HG02798 (cell line): ENCODE results near the gene CFAP20DC.
"Not testable (repeated sequence)": the region's sequence is repeated elsewhere in the genome, so short reads cannot be mapped to it uniquely, and the experiment has no call there.

Experiments used
- ATAC-seq: cut with Tn5 transposase; IDR thresholded peaks from one replicate; pipeline ENCODE4 v1.9.1; 2021; ENCODE audit warnings: mild to moderate bottlenecking; ENCODE audit not compliant: unreplicated experiment, poor library complexity

CFAP20DC gene

DNA sequence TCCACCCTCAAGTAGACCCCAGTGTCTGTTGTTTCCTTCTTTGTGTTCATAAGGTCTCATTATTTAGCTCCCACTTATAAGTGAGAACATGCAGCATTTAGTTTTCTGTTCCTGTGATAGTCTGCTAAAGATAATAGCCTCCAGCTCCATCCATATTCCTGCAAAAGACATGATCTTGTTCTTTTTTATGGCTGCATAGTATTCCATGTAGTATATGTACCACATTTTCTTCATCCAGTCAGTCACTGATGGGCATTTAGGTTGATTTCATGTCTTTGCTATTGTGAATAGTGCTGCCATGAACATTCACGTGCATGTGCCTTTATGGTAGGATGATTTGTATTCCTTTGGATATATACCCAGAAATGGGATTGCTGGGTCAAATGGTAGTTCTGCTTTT is 82.0 kb downstream of the CFAP20DC start:
- not testable (repeated sequence) for ATAC-seq

DNA sequence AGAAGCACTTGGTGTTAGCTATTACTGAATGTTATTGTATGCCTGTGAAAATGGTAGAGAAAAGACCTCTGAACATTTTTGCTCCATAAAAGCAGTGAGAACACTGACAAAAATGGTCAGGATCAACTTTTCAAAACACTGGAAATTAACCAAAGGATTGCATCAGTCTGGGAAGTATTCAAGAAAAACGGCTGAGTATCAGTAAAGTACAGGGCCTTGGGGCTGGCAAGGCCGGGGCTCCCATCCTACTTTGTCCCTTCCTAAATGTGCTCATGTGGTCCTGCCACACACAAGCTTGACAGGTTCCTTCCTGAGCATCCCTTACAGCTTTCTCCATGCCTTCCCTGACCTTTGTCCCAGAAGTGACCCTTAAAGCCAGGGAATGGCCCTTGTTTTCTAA is 84.0 kb downstream of the CFAP20DC start:
- ATAC-seq, result no peak

DNA sequence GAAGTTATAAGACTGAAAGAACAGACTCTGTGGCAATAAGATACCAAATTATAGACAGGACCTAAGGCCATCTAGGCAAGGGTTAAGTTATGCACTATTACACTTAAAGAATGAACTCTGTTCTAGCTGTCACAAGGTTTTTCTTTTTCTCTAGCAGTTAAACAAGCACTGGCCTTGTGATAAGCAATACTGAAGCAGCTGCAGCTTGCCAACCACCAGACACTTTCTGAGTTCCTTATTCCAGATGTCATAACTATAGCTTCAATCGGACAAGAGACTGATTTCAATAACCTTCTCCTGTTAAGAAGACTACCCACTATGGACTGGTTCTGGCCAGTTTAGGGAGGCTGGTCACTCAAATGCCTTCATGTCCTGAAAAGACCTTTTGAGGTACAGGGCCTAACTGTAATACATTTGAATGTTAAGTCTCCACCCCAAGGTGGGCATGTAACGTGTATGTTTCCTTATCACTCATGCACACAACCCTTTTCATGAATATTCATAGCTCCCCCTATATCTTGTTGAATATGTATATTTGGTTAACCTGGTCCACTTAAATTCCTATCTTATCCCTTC is 85.8 kb downstream of the CFAP20DC start:
- no peak for ATAC-seq

DNA sequence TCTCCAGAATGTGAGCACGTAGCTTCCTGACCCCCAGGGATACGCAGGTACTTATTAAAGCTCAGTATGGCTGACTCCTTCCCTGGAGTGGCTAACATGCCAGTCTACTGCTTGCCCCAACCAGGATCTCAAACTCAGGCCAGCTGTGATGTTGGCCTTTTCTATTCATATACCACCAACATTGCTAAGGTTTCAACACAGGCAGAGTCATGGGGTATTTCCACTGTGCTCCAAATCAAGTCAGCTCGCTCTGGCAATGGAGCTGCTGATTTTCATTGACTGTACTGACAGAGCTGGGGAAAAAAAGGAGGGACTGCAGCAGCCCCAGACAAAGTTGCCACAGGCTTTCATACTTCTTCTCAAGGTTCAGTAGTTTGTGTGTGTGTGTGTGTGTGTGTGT is 87.0 kb downstream of the CFAP20DC start:
- no peak for ATAC-seq

DNA sequence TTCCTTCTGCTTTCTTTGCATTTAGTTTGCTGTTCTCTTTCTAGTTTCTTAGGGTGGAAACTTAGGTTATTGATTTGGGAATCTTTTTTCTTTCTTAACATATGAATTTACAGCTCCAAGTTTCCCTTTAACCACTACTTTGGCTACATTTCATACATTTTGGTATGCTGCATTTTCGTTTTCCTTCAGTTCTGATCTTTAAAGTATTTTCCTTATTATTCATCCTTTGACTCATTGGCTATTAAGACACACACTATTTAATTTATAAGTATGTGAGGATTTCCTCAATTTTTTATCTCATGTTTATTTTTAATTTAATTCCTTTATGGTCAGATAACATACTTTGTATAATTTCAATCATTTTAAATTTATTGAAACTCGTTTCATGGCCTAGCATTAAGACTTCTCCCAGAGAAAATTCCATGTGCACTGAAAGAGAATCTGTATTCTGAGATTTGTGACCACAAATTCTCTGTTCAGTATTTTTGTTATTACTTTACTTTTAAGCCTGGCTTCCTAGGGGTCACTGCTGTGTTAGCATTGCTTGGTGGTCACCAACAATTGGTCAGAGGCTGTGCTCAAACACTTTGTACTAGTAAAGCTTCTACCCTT is 87.7 kb downstream of the CFAP20DC start:
- no peak for ATAC-seq

DNA sequence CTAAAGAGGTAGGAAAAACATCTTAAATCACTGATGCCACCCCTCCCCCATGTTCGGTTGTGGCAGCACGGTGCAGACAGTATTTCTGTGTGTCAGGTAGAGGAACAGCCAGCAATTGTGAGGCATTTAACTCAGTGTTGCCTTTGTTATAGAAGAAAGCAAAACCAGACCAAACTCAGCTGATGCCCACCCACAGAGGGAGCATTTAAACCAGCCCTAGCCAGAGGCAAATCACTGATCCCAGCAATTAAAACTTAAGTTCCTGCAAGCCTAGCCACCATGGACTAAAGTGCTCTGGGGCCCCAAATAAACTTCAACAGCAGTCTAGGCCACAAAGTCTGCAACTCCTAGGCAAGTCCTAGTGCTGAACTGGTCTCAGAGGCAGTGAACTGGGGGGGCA is 94.5 kb downstream of the CFAP20DC start:
- ATAC-seq, result no peak

DNA sequence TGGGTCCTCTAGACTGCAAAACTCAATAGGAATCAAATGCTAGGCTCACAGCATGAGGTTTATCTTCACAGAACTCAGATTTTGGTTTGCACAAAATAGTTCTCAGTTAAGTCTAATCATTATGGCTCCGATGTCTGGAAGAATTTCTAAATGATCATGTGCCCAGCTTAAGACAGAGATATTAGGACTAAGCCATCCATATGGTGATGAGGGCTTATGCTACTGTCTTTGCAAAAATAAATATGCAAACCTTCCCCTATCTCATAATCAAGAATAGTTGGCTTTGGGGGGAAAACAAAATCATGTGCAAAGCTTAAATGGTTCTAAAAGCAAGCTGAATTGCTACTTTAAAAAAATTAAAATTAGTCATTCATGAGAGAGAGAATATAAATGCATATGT is 96.5 kb downstream of the CFAP20DC start:
- ATAC-seq, result no peak

DNA sequence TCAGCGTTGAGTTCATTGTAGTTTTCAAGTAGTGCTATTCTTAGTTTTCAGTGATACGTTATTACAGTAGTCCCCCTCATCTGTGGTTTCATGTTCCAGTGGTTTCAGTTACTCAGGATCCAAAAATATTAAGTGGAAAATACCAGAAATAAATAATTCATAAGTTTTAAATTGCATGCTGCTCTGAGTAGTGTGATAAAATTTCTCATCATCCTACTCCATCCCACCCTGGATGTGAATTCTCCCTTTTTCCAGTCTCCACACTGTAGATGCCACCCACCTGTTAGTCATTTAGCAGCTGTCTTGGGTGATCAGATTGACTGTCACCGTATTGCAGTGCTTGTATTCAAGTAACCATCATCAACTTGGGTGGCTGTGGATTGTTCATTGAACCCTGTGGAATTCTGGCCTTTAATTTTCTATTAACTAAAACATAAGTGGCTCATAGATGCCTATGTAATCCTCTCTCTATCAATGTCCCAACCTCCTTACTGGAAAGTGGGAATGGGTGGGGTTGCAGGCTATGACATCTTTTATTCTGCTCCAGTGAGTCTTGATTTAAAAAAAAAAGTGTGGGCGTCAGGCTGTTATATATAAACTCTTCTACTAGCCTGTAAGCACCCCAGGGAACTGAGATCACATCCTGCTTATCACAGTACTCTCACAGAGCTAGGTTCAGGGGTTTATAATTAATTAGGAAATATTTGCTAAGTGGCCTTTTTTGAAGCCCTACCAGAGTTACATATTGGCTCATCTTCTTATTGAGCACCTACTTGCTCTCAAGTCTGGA is 97.5 kb downstream of the CFAP20DC start:
- ATAC-seq, result peak; percentile 64

DNA sequence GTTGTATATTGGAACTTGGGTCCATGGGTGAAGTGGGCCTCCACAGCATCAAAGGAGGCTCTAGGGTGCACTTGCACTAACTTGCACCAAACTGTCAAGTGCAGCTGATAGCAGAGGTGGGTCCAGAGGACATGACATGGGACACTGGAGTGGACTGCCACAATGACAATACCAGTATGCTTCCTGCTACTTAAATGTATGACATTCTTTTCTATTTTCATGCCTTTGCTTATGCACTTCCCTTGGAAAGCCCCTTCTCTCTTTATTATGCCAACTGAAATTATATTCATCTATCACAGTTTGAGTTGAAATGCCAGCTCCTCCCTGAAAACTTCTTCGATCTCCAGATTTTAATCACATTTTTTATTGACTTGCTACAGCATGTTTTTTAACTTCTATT is 101.8 kb downstream of the CFAP20DC start:
- no peak for ATAC-seq

DNA sequence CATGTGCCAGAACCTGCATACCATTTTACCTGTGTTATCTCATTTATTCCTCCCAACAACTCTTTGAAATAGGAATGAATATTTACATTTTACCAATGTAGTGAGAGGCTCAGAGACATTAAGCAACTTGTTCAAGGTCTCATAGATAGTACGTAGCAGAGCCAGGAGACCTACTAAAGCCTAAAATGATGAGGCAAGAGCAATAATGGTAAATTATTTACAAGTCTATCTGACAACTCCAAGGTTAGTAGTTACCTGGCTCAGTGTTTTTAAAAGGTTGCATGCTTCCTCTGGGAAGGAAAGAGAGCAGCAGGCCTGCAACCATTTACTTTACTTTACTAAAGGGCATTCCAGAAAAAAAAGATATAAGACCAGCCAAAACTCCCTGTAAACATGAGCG is 103.0 kb downstream of the CFAP20DC start:
- ATAC-seq, result no peak

DNA sequence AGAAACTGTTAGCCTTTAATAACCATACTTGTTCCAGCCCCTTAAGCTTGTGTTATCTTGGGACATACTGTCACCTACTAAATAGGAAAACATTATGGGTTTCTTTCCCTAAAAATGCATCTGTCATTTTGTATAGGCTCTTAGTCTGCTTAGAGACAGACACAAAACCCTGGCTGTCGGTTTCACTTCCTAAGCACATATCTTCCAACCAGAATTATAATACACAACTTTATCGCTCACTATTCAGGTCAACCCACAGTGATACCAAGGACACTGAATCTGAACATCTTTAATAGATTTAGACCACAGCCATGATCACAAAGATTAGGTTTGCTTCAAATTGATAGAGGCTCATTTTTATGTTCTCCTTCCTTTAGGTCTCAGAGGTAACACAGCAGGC is 111.8 kb downstream of the CFAP20DC start:
- no peak for ATAC-seq

DNA sequence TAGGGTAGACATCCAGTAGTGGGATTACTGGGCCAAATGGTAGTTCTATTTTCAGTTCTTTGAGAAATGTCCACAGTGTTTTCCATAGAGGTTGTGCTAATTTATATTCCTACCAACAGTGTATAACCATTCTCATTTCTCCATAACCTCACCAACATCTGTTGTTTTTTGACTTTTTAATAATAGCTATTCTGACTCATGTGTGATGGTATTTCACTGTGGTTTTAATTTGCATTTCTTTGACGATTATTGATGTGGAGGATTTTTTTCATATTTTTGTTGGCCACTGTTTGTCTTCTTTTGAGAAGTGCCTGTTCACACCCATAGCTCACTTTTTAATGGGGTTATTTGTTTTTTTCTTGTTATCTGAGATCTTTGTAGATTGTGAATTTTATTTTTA is 125.2 kb downstream of the CFAP20DC start:
- no peak for ATAC-seq

DNA sequence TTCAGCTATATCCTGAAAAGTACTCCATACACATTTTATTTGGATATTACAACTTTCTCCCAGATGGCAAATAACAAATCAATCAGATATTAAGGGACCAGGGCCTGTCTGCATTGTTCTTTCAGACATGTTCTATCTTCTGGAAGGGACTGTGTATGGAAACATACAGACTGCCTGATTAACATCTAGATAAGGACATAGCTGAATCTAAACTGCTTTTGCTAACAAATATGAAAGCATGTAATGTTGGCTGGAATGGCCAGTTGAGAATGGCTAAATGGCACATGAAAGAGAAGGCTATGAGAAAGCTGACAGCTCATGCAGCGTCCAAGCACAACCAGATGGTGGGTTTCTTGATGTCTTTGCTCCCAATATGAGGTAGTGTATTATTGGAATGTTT is 149.4 kb downstream of the CFAP20DC start:
- no peak for ATAC-seq

DNA sequence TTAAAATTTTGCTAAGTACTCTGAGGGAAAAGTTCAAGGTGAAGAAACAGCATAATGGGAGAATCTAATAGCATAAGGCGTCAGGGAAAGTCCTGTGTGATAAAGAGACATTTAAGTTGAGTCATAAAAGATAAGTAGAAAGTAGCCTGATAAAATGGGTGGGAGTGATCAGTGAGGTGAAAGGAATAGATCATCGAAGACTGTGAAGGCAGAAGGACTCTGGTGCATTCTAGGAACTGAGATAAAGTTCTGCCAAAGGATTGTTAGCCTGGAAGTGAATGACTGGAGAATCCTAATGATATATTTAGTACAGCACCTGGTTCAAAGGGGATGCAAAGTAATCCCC is 149.9 kb downstream of the CFAP20DC start:
- ATAC-seq, result peak; percentile 27

DNA sequence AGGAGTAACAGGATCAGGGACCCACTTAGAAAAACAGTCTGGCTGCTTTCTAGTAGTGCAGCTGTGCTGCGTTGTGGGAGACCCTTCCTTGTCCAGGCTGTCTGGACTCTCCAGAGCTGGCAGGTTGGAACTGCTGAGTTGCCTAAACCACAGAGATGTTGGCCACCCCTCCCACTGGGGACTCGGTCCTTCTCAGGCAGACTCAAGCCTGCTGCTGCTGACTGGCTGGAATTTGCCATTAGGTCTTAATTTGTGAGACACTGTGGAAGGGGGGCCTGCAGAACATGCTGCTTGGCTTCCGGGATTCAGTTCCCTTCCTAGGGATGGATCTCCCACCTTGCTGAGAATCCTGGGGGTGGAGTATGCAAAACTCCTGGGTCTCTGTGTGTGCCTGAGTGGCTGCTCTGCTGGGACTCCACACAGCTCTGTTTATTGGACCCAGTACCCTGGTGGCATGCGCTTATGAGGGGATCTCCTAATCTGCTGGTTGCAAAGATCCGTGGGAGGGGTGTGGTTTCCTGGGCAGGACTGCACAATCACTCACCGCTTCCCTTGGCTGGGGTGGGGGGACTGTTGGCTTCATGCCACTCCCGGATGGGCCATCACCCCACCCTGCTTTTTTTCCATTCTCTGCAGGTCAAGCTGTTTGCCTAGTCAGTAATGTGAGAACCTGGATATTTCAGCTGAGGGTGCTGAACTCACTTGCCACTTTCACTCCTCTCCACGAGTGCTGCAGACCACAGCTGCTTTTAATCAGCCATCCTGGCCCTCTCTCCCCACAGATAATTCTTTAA is 150.5 kb downstream of the CFAP20DC start:
- peak; percentile 81 for ATAC-seq

DNA sequence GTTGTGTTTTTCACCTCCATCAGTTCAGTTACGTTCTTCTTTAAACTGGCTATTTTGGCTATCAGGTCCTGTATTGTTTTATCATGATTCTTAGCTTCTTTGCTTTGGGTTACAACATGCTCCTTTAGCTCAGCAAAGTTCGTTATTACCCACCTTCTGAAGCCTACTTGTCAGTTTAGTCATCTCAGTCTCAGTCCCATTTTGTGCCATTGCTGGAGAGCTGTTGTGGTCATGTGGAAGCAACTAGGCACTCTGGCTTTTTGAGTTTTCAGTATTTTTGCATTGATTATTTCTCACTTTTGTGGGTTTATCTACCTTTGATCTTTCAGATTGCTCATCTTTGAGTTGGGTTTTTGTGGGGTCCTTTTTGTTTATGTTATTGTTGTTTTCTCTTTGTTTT is 151.3 kb downstream of the CFAP20DC start:
- ATAC-seq, result no peak

DNA sequence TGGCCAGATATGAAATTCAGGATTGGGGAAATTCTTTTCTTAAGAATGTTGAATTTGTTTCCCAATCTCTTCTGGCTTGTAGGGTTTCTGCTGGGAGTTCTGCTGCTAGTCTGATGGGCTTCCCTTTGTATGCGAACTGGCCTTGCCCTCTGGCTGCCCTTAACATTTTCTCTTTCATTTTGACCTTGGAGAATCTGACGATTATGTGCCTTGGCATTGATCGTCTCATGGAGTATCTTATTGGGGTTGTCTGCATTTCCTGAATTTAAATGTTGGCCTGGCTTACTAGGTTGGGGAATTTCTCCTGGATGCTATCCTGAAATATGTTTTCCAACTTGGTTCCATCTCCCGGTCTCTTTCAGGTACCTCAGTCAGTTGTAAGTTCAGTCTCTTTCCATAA is 152.2 kb downstream of the CFAP20DC start:
- no peak for ATAC-seq

DNA sequence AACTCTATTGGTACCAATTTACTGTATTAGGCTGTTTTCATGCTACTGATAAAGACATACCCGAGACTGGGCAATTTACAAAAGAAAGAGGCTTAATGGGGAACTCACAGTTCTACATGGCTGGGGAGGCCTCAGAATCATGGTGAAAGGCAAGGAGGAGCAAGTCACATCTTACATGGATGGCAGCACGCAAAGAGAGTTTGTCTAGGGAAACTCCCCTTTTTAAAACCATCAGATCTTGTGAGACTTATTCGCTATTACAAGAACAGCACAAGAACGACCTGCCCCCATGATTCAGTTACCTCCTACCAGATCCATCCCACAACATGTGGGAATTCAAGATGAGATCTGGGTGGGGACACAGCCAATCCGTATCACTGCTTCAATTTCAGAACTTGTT is 154.1 kb downstream of the CFAP20DC start:
- ATAC-seq, result not testable (repeated sequence)

DNA sequence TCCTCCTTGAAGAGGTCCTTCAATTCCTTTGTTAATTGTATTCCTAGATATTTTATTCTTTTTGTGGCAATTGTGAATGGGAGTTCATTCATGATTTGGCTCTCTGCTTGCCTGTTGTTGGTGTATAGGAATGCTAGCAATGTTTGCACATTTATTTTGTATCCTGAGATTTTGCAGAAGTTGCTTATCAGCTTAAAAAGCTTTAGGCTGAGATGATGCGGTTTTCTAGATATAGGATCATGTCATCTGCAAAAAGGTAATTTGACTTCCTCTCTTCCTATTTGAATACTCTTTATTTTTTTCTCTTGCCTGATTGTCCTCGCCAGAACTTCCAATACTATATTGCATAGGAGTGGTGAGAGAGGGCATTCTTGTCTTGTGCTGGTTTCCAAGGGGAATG is 157.3 kb downstream of the CFAP20DC start:
- ATAC-seq, result not testable (repeated sequence)

DNA sequence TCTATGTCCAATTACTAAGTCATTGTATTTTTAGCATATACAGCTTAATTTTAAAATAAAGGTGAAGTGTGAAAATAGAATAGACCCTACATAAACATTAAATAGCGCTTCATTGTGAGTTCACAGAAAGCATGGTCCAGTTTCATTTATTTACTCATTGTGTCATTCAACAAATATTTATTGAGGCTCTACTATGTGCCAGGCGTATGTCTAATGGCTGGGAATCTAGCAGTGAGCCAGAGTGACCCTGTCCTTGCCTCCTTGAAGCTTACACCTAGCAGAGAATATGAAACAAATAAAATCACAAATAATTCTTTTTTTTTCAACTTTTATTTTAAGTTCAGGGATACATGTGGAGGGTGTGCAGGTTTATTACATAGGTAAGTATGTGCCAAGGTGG is 161.7 kb downstream of the CFAP20DC start:
- no peak for ATAC-seq

DNA sequence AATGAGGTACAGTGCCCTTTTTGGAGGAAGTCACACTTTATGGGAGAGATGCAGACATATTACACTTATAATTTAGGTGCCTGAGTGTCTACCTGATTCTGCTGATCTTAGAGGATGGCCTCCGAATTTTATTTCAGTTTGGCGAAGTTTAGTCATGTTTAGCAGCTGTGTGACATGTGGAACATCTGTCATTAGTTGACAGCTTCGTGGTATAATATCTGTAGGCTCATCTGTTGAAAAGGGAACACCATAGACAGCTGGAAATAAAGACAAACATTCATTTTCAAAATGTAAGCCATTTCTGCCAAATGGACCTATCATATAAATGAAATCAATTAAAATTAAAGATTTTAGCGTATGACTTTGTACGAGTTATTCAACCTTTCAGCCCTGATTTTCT is 165.4 kb downstream of the CFAP20DC start:
- ATAC-seq, result no peak
